Mucosa of stomach (tissue), 1 donor: ENCODE results near the gene CLCN7.

Experiments used
- H3K27me3 ChIP-seq: one replicate; pipeline ENCODE4 v1.7.0; 2013; ENCODE audit warnings: mild to moderate bottlenecking, low read length; ENCODE audit not compliant: control insufficient read depth, insufficient read depth
- H3K36me3 ChIP-seq: one replicate; pipeline ENCODE4 v1.7.0; 2013; ENCODE audit warnings: low read length; ENCODE audit not compliant: control insufficient read depth, insufficient read depth
- H3K4me1 ChIP-seq: one replicate; pipeline ENCODE4 v1.7.0; 2013; ENCODE audit warnings: mild to moderate bottlenecking, low read length; ENCODE audit not compliant: control insufficient read depth, insufficient read depth
- H3K4me3 ChIP-seq: one replicate; pipeline ENCODE4 v1.7.0; 2013; ENCODE audit warnings: low read length
- H3K9ac ChIP-seq: one replicate; pipeline ENCODE4 v1.7.0; 2013; ENCODE audit warnings: mild to moderate bottlenecking, low read length, moderate library complexity
- H3K9me3 ChIP-seq: one replicate; pipeline ENCODE4 v1.7.0; 2013; ENCODE audit warnings: mild to moderate bottlenecking, low read length, moderate library complexity; ENCODE audit not compliant: control insufficient read depth
- donor health status: Pancreatic carcinoma.

The CLCN7 gene

GRCh38 chr16:1434644-1435592, 39.9 kb downstream of the CLCN7 start:
- H3K4me1 ChIP-seq: peaks cover 9% of the 10 kb centered on the region
- no peaks in the 10 kb centered on the region for H3K36me3 ChIP-seq
- no peaks in the 10 kb centered on the region for H3K9me3 ChIP-seq

GRCh38 chr16:1433756-1434155, 41.1 kb downstream of the CLCN7 start:
- peaks cover 18% of the 10 kb centered on the region for H3K4me1 ChIP-seq
- H3K27me3 ChIP-seq: peaks cover 15% of the 10 kb centered on the region
- no peak overlapping the region for H3K9ac ChIP-seq
- H3K4me3 ChIP-seq: no peak overlapping the region
- H3K36me3 ChIP-seq: no peaks in the 10 kb centered on the region
- H3K9me3 ChIP-seq: no peaks in the 10 kb centered on the region

More at GRCh38 chr16:1434644-1435592, 39.9 kb downstream of the CLCN7 start:
- no peak overlapping the region for H3K9ac ChIP-seq
- peaks cover 6% of the 10 kb centered on the region for H3K27me3 ChIP-seq
- H3K4me3 ChIP-seq: no peak overlapping the region

- Histone ChIP-seq H3K4me3 (no peak overlapping the region), H3K27me3 (peaks cover 16% of the 10 kb centered on the region), H3K4me1 (peaks cover 19% of the 10 kb centered on the region), H3K9ac (no peak overlapping the region), H3K36me3 (no peaks in the 10 kb centered on the region), H3K9me3 (no peaks in the 10 kb centered on the region)
Measured at GRCh38 chr16:1433263-1433560, 41.6 kb downstream of the CLCN7 start.

- H3K4me3 ChIP-seq: no peak overlapping the region
- H3K9ac ChIP-seq: no peak overlapping the region
- peaks cover 19% of the 10 kb centered on the region for H3K4me1 ChIP-seq
- no peaks in the 10 kb centered on the region for H3K36me3 ChIP-seq
- H3K27me3 ChIP-seq: peaks cover 16% of the 10 kb centered on the region
- H3K9me3 ChIP-seq: no peaks in the 10 kb centered on the region
Measured at GRCh38 chr16:1432388-1433262, 42.2 kb downstream of the CLCN7 start.

GRCh38 chr16:1431497-1432270, 43.1 kb downstream of the CLCN7 start:
- Histone ChIP-seq H3K27me3 (peaks cover 16% of the 10 kb centered on the region), H3K4me3 (no peak overlapping the region), H3K4me1 (peaks cover 19% of the 10 kb centered on the region), H3K9me3 (no peaks in the 10 kb centered on the region), H3K9ac (no peak overlapping the region), H3K36me3 (no peaks in the 10 kb centered on the region)

GRCh38 chr16:1430759-1431496, 43.9 kb downstream of the CLCN7 start, which contains the start of gene PERCC1:
Gene PERCC1, plus strand, starts transcription at chr16:1431078. Its CDS starts 1,516 bp downstream, at chr16:1432594.
- H3K36me3 ChIP-seq: no peaks in the 10 kb centered on the region
- H3K9ac ChIP-seq: no peak within 1 kb of the TSS
- H3K27me3 ChIP-seq: peaks cover 16% of the 10 kb centered on the region
- H3K4me3 ChIP-seq: no peak within 1 kb of the TSS
- H3K9me3 ChIP-seq: no peaks in the 10 kb centered on the region
- peaks cover 19% of the 10 kb centered on the region for H3K4me1 ChIP-seq

- no peaks in the 10 kb centered on the region for H3K36me3 ChIP-seq
- no peak overlapping the region for H3K9ac ChIP-seq
- no peaks in the 10 kb centered on the region for H3K9me3 ChIP-seq
- H3K4me1 ChIP-seq: peaks cover 19% of the 10 kb centered on the region
- peaks cover 16% of the 10 kb centered on the region for H3K27me3 ChIP-seq
- no peak overlapping the region for H3K4me3 ChIP-seq
Measured at GRCh38 chr16:1430214-1430758, 44.5 kb downstream of the CLCN7 start.

GRCh38 chr16:1429631-1430030, 45.2 kb downstream of the CLCN7 start:
- H3K4me1 ChIP-seq: peaks cover 19% of the 10 kb centered on the region
- peaks cover 16% of the 10 kb centered on the region for H3K27me3 ChIP-seq
- no peak overlapping the region for H3K4me3 ChIP-seq
- no peaks in the 10 kb centered on the region for H3K36me3 ChIP-seq
- no peaks in the 10 kb centered on the region for H3K9me3 ChIP-seq
- no peak overlapping the region for H3K9ac ChIP-seq

GRCh38 chr16:1429012-1429411, 45.8 kb downstream of the CLCN7 start:
- Histone ChIP-seq H3K4me3 (no peak overlapping the region), H3K9me3 (no peaks in the 10 kb centered on the region), H3K36me3 (no peaks in the 10 kb centered on the region), H3K9ac (no peak overlapping the region), H3K4me1 (peaks cover 19% of the 10 kb centered on the region), H3K27me3 (peaks cover 16% of the 10 kb centered on the region)

- H3K4me3 ChIP-seq: no peak overlapping the region
Measured at GRCh38 chr16:1428511-1428910, 46.3 kb downstream of the CLCN7 start.

More at GRCh38 chr16:1428511-1428910, 46.3 kb downstream of the CLCN7 start:
- no peaks in the 10 kb centered on the region for H3K36me3 ChIP-seq
- peaks cover 19% of the 10 kb centered on the region for H3K4me1 ChIP-seq
- H3K9me3 ChIP-seq: no peaks in the 10 kb centered on the region
- no peak overlapping the region for H3K9ac ChIP-seq
- peaks cover 16% of the 10 kb centered on the region for H3K27me3 ChIP-seq
